C4-2B (cell line): Measurements from ENCODE around the gene PMM1.

ENCODE experiments used
- CTCF ChIP-seq: fragments of 450-650 bp; conservative IDR thresholded peaks from 2 replicates; pipeline ENCODE4 v1.5.1; 2017; ENCODE audit warnings: mild to moderate bottlenecking
- ZFX ChIP-seq: fragments of 450-650 bp; IDR thresholded peaks from 2 replicates; pipeline ENCODE4 v1.6.1; 2017

DNA sequence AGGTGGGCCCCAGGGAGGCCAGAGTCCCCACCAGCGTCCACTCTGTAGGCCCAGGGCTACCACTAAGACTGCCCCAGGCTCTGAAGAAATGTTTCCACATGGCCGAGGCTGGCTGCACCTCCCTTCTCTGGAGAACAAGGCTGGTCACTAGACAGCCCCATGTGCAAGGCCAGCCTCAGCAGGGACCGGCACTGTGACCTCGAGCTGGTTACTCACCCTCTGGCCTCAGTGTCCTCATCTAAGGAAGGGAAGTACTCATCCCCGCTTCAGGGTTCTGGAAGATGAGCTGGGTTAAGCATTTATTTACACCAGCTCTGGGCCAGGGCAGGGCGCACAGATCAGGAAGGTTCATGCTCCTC is 9.7 kb downstream of the PMM1 start:
- no peak for TF ChIP-seq CTCF
- no peak for TF ChIP-seq ZFX
